Fibroblast of skin of right biceps (primary cell): Measurements from ENCODE around the gene JMJD8.

Experiments
- DNase-seq: peaks from one replicate; pipeline ENCODE4 v3.0.0-alpha.2; 2013

Gene JMJD8

DNA sequence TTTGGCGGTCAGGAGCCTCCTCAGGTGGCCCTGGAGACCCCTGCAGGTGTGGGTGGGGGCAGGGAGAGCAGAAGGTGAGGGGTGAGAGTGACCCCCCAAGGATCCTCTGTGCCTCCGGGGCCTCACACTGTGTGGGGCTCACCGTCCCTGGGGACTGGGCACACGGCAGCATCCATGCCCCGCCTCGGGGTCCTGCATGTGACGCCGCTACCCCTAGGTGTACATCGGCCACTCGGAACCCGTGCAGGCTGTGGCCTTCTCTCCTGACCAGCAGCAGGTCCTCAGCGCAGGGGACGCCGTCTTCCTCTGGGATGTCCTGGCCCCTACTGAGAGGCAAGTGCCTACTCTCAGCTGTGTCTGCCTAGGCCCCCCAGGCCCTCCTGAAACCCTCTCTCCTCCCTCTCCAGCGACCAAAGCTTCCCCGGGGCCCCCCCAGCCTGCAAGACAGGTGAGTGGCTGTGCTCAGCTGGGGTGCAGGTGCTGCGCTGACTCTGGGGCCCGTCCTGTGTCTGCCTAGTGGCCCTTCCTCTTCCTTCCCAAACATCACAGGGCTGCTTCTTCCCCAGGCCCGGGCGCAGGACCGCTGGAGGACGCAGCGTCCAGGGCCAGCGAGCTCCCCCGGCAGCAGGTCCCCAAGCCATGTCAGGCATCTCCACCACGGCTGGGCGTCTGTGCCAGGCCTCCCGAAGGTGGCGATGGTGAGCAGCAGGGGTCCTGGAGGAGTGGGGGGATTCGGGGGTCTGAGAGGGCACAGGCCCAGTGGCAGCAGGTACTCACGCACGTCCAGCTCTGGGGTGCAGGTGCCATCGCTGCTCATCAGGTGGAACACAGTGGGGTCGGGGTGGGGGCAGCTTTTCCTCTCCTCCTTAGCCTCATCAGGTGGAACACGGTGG, 25.2 kb downstream of the JMJD8 start:
- DNase-seq, result no peak

DNA sequence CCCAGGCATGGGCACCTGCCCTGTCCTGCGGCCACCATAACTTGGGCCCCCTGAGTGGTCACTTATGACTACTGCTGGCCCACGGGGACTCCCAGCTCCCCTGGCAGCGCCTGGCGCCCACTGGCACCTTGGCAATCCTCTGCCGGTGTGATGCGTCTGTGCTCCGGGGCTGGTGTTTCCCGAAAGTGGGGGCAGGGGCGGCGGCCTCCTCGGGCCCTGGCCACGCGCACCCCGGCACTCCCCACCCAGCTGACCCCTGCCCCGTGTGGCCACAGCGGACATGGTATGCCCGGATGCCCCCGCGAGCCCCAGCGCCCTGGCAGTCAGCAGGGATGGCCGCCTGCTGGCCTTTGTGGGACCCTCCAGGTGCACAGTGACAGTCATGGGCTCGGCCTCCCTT, 26.6 kb downstream of the JMJD8 start:
- no peak for DNase-seq

DNA sequence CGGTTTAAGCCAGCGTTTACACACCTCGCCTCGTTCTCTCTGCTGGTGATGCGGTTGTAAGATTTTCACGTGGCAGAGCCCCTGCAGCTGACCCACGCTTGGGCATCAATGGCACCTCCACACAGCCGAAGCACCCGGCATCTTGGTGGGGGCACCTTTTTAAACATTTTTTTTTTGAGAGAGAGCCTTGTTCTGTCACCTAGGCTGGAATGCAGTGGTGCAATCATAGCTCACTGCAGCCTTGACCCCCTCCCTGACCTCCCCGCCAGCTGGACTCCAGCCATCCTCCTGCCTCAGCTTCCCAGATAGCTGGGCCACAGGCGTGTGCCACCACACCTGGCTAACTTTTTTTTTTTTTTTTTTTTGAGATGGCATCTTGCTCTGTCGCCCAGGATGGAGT, 30.1 kb downstream of the JMJD8 start:
- DNase-seq, result no peak

DNA sequence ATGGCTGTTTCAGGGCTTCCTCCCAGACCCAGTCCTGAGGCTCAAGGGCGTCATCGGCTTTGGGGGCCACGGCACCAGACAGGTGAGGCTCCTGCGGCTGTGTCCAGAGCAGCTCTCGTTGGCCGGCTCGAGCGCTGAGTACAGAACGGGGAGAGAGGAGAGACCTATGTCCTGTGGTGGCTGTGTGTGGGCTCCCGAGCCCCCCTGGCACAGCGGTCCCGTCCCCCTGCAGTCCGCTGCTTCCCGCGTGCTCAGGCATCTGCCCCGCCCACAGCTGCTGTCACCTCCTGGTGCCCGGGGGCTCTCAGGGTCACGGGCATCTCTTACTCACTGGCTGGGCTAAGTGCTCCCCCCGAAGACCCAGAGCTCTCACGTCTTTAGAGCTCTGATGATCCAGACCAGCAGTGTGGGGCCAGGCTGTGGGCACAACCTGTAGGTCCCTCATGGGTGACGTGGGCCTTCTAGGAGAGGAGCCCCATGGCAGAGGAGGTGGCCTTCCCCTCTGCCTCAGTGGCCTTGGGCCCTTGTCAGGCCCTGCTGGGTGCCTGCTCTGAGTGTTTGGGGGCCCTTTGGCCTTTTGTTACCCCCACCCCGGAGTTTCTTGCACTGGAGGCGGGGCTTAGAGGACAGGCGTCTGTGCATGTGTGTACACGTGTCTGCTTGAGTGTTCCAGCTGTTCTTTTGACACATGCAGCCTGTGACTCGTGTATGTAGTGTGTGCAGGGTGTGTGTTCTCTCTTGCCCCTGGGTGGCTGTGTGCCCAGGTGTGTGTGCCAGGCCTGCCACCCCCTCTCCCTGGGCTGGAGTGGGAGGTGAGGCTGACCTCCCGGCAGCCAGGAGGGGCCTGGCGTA, 31.5 kb downstream of the JMJD8 start:
- no peak for DNase-seq

DNA sequence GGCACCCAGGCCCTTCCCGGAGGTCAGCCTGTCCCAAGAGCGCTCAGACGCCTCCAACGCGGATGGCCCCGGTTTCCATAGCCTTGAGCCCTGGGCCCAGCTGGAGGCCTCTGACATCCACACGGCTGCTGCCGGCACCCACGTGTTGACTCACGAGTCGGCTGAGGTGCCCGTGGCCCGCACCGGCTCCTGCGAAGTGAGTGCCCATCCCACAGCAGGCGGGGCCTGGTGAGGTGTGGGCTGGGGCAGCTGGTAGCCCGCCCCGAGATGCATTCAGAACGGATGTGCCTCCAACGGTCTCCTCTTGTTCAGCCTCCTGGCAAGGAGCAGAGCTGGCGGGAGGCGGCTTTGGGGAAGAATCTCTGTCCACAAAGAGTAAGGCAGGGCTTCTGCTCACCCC, 32.3 kb downstream of the JMJD8 start:
- no peak for DNase-seq

DNA sequence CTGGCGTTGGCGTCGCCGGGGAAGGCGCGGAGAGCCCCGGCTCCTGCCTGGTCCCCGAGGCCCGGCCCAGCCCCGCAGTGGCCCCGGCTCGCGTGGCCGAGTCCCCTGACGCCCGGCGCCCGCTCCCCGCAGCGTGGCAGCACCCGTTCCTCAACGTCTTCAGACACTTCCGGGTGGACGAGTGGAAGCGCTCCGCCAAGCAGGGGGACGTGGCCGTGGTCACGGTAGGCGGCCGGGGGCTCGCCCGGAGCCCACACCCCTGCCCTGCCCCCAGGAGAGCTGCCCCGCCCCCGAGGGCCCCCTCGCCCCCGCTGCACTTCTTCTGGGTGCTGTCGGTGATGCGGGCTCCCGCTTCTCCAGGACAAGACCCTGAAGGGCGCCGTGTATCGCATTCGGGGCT, 34.5 kb downstream of the JMJD8 start:
- no peak for DNase-seq

DNA sequence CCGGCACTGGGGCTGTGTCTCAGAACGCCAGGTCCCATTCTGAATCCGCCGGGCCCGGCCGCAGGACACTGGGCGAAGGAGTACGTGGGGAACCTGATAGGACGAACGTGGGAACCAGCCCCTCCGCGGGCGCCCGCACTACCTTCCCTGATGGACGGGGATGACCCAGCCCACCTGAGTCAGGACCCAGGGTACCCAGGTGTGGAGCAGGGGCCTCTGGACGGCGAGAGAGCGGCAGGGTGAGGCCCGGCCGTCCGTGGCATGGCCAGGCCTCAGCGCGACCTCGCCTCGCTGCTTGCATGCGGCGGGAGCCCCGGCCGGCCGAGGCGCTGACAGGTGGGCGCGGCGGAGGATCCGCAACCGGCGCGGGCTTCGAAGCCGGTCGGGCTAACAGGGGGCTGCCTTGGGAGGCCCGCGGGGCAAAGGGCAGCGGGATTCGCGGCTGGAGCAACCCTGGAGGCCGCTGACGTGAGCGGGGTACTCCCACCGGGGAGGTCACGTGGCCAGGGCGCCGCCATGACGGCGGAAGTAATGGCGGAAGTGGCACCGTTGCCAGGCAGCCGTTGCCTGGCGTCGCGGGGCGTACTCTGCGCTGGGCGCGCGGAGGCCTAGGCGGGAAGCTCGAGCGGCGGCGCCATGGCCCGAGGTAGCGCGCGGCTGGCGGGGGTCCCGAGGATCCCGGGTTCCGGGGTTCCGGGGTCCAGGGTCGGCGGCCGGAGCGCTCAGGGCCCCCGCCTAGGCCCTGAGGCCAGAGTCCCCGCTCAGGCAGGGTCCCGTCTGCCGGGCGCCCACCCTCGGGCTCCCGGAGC, 35.1 kb downstream of the JMJD8 start, which contains the start of gene WDR90:
WDR90 (plus strand) TSS at position 585 of the 809 bp plus-strand sequence; CDS start at position 637, 52 bp downstream.
- DNase-seq, result peak; percentile 91

DNA sequence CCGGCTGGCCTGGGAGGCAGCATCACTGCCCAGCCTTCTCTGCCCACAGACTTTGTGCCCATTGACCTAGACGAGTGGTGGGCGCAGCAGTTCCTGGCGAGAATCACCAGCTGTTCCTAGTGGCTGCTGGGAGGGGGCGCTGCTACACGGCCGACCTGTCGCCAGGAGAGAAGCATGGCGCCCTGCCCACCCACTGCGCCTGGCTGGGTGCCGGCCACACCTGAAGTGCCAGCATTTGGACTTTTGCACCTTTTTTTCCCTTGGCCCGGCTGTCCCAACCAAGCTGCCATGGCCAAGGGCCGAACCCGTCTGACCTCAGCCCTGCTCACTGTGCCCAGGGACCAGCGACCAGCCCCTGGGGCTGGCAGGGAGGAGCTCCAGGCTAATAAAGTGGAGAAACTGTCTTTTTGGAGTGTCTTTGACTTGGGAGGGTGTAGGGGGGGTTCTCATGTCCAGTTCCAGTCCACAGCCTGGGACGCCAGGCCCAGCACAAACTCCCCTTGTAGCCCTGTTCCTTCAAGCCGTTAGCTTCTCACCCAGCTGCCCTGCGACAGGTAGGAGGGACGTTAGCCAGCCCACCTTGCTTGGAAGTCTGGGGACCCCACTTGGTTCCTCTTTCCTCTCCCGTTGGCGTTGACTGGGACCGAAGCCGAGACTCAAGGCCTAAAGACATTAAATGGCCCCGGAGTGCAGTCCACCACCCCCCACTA, 35.9 kb downstream of the JMJD8 start:
- DNase-seq, result peak; percentile 22

DNA sequence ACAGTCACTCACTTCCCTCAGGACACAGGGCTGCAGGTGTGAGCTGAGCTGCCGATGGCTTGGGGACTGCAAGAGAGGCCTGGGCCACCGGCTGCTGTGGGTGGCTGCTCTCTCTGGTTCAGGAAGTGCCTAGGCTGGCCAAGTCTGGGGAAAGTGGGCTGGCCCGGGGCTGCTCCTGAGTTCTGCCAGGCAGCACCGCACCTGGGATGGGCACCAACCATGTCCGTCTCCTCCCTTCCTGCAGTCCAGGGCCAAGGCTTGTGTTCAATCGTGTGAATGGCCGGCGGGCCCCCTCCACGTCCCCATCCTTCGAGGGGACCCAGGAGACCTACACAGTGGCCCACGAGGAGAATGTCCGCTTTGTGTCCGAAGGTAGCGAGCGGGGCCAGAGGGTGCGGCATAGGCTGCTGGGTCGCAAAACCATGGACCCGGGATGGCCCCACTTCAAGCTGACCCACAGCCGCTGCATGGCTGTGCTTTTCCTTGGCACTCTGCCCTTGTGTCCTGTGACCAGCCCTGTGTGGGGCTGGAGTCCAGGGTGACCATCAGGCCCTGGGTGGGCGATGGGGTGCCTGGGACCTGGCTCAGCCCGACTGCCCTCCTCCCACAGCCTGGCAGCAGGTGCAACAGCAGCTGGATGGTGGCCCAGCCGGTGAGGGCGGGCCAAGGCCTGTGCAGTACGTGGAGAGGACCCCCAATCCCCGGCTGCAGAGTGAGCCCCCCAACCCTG, 36.8 kb downstream of the JMJD8 start:
- no peak for DNase-seq

DNA sequence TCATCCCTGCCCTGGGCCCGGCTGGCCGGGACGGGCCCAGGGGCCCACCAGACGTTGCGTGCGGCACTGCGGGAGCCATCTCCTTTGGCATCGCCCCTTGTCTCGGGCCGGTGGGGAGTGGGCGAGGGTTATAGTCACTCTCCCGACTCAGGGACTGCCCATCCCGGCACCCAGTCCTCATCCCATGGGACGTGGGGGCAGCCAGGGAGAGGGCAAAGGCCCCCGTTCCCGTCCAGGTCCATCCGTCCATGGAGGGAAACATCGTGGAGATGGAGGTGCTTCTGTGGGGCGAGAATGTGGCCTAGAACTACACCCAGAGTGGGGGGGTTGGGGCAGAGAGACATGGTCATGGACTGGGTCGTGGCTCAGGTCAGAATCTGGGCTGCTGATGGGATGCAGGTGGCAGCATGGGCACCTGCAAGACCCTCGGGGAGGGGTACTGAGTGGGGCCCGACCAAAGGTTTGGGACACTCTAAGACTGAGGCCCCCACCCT, 37.4 kb downstream of the JMJD8 start:
- no peak for DNase-seq

DNA sequence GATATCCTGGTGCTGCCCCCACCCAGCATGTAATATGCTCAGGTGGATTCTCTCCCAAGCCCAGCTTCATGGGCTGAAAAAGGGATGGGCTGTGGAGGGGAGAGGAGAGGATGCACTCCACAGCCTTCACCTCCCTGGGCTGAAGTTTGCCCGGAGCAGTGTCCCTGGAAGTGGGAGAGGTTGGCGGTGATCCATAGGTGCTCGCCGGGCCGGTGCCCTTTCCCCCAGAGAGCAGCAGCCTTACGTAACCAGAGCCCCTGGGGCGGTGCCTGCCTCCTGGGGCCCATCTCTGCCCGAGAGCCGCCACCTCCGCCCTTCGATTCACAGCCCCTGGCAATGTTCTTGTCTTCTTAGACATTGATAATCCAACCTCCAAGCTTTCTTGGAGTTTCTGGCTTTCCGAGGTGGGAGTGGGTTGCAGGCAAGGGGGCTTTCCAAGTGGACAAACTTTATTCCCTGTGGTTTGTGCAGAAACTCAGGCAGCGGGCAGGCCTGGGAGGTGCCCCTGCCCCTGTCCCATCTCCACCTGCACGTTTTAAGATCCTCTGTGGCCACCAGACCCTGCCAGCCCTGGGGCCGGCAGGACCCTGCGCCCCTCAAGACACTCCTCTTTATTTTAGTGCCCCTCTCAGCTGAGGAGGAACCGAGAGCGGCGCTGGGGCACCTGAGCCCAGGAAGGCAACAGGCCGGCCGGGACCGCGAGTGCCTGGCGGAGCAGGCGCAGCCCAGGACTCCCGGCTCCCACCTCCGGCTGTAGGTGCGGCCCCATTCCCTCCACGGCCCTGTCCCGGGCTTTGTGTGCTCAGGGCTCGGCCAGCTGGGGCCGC, 38.1 kb downstream of the JMJD8 start:
- DNase-seq, result no peak

DNA sequence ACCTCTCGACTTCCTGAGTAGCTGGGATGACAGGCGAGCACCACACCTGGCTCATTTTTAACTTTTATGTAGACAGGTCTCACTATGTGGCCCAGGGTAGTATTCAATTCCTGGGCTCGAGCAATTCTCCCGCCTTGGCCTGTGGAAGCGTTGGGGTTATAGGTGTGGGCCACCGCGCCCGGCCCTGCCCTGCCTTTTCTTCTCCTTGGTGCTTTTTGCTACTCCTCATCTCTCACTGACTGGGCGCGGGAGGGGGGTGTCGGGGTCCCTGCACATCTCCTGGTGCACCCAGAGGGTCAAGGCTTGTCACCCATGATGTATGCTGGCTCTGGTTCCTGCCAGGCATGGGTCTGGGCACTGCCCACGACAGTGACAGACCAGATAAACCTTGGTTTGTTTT, 39.6 kb downstream of the JMJD8 start:
- DNase-seq, result no peak

DNA sequence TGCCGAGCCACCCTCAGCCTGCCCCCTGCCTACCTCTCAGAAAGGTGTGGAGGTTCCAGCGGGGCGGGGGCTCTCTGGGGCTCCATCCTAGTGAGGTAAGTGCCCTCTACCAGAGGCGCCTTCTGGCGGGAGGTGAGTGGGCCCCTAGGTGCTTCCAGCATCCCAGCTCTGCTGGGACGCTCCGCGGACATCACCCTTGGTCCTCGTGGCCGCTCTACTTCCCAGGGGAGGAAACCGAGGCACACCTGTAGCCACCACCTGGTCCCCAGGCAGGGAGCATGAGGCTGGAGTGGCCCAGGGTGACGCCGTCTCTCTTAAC, 41.1 kb downstream of the JMJD8 start:
- no peak for DNase-seq

DNA sequence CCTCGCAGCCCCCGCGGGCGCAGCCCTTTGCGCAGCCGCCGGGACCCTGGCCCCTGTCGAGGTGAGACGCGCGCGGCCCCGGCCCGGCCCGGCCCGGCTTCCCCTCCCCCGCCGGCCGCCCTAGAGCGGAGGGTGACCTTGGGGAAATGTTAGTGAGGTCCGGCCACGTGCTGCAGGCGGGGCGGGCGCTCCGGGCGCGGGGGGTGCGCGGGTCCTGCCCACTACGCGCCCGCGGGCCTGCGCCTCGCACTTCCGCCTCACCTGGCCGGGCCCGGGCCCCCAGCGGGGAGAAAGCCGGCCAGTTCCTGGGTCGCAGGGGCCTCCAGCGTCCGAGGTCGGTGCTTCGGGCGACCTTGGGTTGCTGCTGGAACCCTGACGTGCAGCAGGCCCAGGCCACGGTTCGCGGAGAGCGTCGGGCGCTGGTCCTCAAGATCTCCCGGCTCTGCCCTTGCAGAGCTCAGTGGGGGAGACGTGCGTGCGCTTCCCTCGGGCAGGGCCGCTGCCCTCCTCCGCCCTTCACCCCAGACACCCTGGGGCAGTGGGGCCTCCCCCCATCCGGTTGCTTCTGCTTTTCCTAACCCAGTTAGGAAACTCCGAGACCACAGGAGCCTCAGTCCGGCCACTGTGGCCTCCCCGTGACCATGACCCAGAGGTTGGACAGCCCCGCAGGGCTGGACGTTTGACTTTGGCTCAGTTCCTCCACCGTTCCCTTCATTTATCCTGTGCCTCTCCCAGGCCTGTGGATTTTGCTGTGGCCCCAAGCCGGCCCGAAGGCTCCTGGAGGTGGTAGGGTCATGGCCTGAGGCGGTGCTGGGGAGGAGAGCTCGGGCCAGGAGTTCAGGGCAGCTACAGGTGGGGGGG, 41.7 kb downstream of the JMJD8 start:
- DNase-seq, result no peak

DNA sequence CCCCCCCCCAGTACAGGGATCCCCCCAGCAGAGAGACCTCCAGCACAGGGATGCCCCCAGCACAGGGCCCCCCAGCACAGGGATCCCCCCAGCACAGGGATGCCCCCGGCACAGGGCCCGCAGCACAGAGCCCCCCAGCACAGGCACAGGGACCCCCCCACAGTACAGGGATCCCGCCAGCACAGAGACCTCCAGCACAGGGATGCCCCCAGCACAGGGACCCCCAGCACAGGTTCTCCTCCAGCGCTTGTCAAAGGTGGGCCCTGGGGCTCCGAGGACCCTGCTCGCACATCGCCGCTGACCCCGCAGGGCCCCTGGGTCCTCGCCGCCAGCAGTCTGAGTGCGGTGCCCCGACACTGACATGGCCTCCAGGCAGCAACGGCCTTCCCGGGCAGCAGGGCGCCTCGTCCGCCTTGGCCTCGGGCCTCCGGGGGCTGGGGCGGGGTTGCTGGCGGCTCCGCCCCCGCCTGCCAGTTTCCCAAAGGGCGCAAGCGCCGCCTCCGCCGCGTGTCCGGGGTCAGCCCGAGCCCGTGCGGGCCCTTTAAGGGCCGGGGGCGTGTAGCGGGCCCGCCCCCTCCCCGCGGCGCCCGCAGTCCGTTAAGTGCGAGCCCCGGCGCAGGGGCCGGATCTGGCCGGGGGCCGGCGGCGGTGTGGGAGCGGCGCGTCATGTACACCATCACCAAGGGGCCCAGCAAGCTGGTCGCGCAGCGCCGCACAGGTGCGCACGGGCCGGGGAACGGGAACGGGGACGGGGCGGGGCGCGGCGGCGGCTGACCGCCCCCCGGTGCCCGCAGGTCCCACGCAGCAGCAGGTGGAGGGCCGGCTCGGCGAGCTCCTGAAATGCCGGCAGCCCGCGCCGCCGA, 42.6 kb downstream of the JMJD8 start, which contains the start of gene MCRIP2:
MCRIP2 (plus strand) TSS at position 503 of the 863 bp plus-strand sequence; CDS start at position 667, 164 bp downstream.
- peak; percentile 64 for DNase-seq

DNA sequence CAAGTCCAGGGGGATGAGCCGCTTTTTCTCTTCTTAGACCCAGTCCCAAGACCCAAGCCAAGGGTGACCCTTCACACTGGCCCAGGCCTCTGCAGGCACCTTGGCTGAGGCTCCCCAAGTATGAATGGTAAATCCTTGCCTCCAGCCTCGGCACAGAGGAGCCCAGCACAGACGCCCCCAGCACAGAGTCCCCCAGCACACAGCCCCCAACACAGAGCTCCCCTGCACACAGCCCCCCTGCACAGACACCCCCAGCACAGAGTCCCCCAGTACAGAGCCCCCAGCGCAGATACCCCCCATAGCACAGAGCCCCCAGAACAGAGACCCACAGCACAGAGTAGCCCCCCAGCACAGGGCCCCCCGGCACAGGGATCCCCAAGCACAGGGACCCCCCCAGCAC, 43.5 kb downstream of the JMJD8 start:
- no peak for DNase-seq

DNA sequence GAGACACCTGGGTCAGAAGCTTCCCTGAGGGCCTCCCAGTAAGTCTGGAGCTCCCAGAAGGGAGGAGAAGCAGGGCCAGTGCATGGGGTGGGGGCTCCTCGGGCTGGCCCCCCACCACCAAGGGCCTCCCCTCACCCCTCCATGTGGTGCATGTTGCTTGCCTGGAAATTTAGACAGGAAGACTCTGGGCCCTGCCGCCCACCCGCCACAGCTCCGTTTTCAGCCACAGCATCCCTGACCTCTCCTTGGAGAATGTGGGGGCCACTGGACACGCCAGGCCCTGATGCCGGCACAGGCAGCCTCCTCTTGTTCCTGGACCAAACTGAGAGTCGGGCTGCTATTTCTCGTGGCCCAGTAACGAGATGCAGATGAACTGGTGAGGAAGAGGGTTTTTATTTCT, 45.3 kb downstream of the JMJD8 start:
- DNase-seq, result no peak

DNA sequence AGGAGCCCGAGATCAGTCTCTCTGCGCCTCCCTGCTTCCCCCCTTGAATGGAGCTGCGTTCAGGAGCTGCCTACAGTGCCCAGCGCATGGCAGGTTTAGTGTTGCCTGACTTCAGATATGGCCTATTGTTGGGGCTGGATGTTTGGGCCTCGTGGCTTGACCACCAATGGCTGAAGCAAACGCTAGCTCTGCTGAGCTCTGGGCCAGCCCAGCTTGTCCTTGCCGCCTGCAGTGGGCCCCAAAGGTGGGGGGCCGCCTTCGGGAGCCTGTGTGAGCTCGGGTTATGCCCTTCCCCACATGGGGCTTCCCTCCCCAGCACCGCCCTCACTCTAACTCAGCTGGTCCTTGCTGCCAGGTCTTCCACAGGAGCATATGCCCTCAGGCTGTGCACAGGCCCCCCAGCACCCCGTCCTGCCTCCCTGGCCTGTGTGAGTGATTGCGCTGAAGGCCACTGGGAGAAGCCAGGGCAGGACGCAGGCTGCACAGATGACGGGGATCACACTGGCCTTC, 46.0 kb downstream of the JMJD8 start:
- no peak for DNase-seq
